Esophagus muscularis mucosa (tissue), 4 donors: ENCODE data around the gene TRPV3. TPM values are rescaled to one million over a fixed set of nuclear protein-coding genes. Genes with fewer than 3 reads are reported as not detected.
"Not testable (repeated sequence)": the region's sequence is repeated elsewhere in the genome, so short reads cannot be mapped to it uniquely, and the experiment has no call there.

Experiments used
- DNase-seq: peaks from one replicate; pipeline ENCODE4 v3.0.0-alpha.2; 2017; ENCODE audit errors: extremely low spot score
- H3K27ac ChIP-seq, 4 donors: fragments of 200-600 bp; sonication (generic); replicated peaks in 1 of 4; 1 replicate in 3 of 4; 2 replicates in 1 of 4; pipeline ENCODE4 v1.5.1; 2016 to 2019; ENCODE audit warnings: mild to moderate bottlenecking in 1 of 4
- H3K27me3 ChIP-seq, 4 donors: fragments of 200-600 bp; sonication (generic); one replicate each; pipeline versions ENCODE4 v1.5.1 to v1.6.0; 2016 to 2019
- H3K36me3 ChIP-seq, 4 donors: fragments of 200-600 bp; sonication (generic); one replicate each; pipeline ENCODE4 v1.5.1; 2016 to 2019
- H3K4me1 ChIP-seq, 4 donors: fragments of 200-600 bp; sonication (generic); one replicate each; pipeline ENCODE4 v1.5.1; 2016 to 2019
- H3K4me3 ChIP-seq, 4 donors: fragments of 200-600 bp; sonication (generic); 1 replicate in 2 of 4; 2 replicates in 2 of 4; pipeline ENCODE4 v1.5.1; 2016 to 2019; ENCODE audit warnings: mild to moderate bottlenecking in 4 of 4, moderate library complexity in 1 of 4
- H3K9me3 ChIP-seq, 4 donors: fragments of 200-600 bp; sonication (generic); 1 replicate in 3 of 4; 2 replicates in 1 of 4; pipeline ENCODE4 v1.5.1; 2016 to 2019
- EP300 ChIP-seq: sonication (generic); formaldehyde crosslinking; IDR thresholded peaks from one replicate; pipeline ENCODE4 v1.6.1; 2017; ENCODE audit warnings: antibody characterized with exemption
- POLR2A ChIP-seq: fragments of 450-650 bp; IDR thresholded peaks from one replicate; pipeline ENCODE4 v1.6.1; 2017; ENCODE audit warnings: antibody characterized with exemption, moderate library complexity, mild to moderate bottlenecking, low read depth
- POLR2AphosphoS5 ChIP-seq, 2 donors: sonication (generic); formaldehyde crosslinking; IDR thresholded peaks; one replicate each; pipeline ENCODE4 v1.6.1; 2017; ENCODE audit warnings: antibody characterized with exemption in 2 of 2
- WGBS: methylation state at CpG from one replicate; pipeline ENCODE4 v1.1.5; 2018; 5-methylcytosine and 5-hydroxymethylcytosine counted together
- intact Hi-C: fragments of 100-400 bp; cut with DNase I; formaldehyde crosslinking; loops from one replicate; pipeline ENCODE4 v1.15.1; 2023
- total RNA-seq, 4 donors: library from RNA; depleted of rRNA; stranded (reverse); fragments of >200 nt; gene quantifications; one replicate each; pipeline versions ENCODE4 v1.1.0 to v1.2.1, GENCODE V29; 2016
- TF ChIP-seq, protein P1 (sequence below), 3 experiments: fragments of 200-600 bp in 2 of 3; fragments of 450-650 bp in 1 of 3; sonication (generic) in 2 of 3; IDR thresholded peaks; one replicate each; pipeline ENCODE4 v1.5.1; 2017 to 2019; ENCODE audit warnings: antibody characterized with exemption in 3 of 3, mild to moderate bottlenecking in 2 of 3, moderate library complexity in 1 of 3

TRPV3 gene
- total RNA-seq, 4 donors from 2014 or later, result 0.26 to 0.83 (median 0.45) TPM

DNA sequence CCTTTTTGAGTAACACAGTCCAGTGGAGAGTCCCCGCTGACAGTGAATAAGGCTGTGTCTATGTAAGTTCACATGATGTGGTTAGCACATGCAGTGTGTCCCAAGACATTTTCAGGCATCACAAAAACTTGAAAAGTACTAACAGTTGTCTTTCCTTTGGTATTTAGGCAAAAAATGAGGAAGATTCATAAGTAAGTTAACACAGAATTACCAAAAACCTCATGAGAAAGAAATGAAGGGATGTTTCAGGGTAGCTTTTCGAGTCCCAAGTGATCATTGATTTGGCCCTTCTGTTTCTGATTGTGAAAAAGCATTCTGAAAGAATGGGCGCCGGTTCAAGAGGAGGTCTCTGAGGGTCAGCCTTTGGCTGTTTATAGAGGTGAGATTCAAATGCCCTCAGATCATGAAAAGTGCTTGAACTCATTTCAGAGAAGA lies 82.3 kb downstream of the TRPV3 start:
- no peak for TF ChIP-seq EP300
- TF ChIP-seq POLR2AphosphoS5 (IDR thresholded peaks at IDR 0.05), result no peak
- no peak for TF ChIP-seq POLR2A
- TF ChIP-seq, protein P1, sequence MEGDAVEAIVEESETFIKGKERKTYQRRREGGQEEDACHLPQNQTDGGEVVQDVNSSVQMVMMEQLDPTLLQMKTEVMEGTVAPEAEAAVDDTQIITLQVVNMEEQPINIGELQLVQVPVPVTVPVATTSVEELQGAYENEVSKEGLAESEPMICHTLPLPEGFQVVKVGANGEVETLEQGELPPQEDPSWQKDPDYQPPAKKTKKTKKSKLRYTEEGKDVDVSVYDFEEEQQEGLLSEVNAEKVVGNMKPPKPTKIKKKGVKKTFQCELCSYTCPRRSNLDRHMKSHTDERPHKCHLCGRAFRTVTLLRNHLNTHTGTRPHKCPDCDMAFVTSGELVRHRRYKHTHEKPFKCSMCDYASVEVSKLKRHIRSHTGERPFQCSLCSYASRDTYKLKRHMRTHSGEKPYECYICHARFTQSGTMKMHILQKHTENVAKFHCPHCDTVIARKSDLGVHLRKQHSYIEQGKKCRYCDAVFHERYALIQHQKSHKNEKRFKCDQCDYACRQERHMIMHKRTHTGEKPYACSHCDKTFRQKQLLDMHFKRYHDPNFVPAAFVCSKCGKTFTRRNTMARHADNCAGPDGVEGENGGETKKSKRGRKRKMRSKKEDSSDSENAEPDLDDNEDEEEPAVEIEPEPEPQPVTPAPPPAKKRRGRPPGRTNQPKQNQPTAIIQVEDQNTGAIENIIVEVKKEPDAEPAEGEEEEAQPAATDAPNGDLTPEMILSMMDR (IDR thresholded peaks at IDR 0.05), result no peak
- intact Hi-C loops, result no loop called here
- Histone ChIP-seq H3K4me3 (peak overlapping the region in 1 of 4 donors; percentile 45), H3K27me3 (no peaks in the 10 kb centered on the region), H3K4me1 (no peaks in the 10 kb centered on the region), H3K36me3 (no peaks in the 10 kb centered on the region), H3K9me3 (no peaks in the 10 kb centered on the region), H3K27ac (peak overlapping the region in 3 of 4 donors; percentile 36 to 52 (median 49))
- 40% methylated on average over 4 of the region's 4 CpGs for WGBS
- no peak for DNase-seq

DNA sequence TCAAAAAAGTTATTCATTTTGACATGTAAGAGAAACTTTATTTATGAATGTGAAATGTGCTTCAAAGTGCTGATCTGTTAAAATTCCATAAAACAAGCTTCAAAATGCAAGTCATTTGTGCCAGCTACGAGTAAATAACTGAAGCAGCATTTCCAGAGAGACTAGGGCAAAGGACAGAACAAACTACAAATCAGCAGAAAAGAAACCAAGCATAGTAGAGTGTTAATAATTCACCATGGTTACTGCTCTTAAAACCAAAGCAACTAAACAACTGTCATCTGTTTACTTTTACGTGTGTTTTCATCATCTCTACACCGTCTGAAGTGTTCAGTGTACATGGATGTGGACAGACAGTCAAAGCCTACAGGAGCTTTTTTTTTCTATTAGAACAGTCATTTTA lies 83.4 kb downstream of the TRPV3 start:
- no peaks in the 10 kb centered on the region for H3K9me3 ChIP-seq
- intact Hi-C loops, result no loop called here
- TF ChIP-seq, protein P1 (IDR thresholded peaks at IDR 0.05), result no peak
- TF ChIP-seq EP300, result no peak
- TF ChIP-seq POLR2A, result no peak
- no peak for TF ChIP-seq POLR2AphosphoS5 (IDR thresholded peaks at IDR 0.05)
- H3K36me3 ChIP-seq, result no peaks in the 10 kb centered on the region
- no peaks in the 10 kb centered on the region for H3K27me3 ChIP-seq
- no peak overlapping the region for H3K4me3 ChIP-seq
- peak overlapping the region in 1 of 4 donors; percentile 3 for H3K27ac ChIP-seq
- no peak for DNase-seq
- H3K4me1 ChIP-seq, result no peaks in the 10 kb centered on the region
- 33% methylated on average over 3 of the region's 3 CpGs for WGBS

DNA sequence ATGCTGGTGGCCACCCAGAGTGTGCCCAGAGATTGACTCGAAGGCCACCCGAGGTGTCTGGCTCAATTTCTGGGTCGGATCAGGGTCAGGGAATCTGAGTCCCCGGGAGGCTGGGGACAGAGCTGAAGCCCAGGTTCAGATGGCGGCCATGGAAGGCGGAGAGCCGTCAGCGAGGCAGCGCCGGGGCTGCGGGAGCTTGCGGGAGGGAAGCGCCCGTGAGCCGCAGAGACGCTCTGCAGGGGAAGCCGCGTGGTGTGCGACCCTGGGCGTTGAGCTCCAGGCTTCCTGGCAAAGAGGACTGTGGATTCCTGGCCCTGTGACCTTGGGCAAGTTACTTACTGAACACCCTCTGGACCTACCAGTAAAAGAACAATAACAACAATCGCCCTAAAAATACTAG lies 85.5 kb downstream of the TRPV3 start:
- Histone ChIP-seq H3K27ac (no peak overlapping the region), H3K4me3 (no peak overlapping the region), H3K27me3 (no peaks in the 10 kb centered on the region), H3K36me3 (no peaks in the 10 kb centered on the region), H3K4me1 (no peaks in the 10 kb centered on the region), H3K9me3 (no peaks in the 10 kb centered on the region)
- DNase-seq, result no peak
- WGBS, result 91% methylated on average over 19 of the region's 21 CpGs
- TF ChIP-seq EP300, result no peak
- no peak for TF ChIP-seq POLR2A
- no peak for TF ChIP-seq POLR2AphosphoS5 (IDR thresholded peaks at IDR 0.05)
- TF ChIP-seq, protein P1 (IDR thresholded peaks at IDR 0.05), result no peak
- intact Hi-C loops, result no loop called here

DNA sequence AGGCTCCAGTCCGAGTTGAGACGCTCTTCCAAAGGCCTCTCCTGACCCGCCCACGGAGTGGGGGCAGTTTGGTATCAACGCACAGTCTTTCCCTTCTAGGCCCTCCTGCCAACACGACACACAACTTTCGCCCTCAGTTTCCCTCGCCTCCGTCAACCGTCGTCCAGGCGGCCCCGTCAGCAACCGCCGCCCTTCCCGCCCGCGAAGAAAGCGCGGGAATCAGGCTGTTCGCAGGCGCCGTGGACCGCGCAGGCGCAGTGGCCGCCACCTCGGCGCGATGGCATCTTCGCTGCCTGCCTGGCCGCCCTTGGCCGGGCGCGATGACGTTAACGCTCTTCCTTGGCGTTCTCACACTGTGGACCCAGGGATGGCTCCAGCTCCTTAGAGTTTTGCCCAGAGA lies 86.0 kb downstream of the TRPV3 start, which contains the start of gene SPATA22:
TSS of gene SPATA22 (minus strand) at position 221 of the 400 bp plus-strand sequence. CDS start 2,494 bp downstream, outside the sequence.
- DNase-seq, result no peak
- no peak within 1 kb of the TSS for H3K4me3 ChIP-seq
- peaks cover 0 to 3% (median 0%) of the 10 kb centered on the region in 4 donors for H3K27me3 ChIP-seq
- intact Hi-C loops, result no loop called here
- no peaks in the 10 kb centered on the region for H3K4me1 ChIP-seq
- H3K36me3 ChIP-seq, result no peaks in the 10 kb centered on the region
- TF ChIP-seq POLR2A (no peak), EP300 (no peak)
- no peaks in the 10 kb centered on the region for H3K9me3 ChIP-seq
- WGBS, result 97% methylated on average over 38 of the region's 38 CpGs
- no peak within 1 kb of the TSS for H3K27ac ChIP-seq

DNA sequence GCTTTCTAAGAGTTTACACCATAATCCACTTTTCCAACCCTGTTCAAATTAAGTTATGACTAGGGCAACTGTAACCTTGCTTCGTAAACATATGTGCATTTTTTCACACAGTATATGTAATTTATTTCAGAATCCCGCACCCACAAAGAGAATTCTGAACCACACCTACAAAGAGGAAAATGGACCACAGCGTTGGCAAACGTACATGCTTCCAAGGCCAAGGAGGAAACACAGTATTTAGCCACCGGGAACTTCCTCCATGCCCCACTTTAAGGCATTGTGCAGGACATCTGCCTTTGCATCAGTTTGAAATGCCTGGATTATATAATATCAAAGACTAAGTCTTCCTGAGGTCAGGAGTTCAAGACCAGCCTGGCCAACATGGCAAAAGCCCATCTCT lies 88.1 kb downstream of the TRPV3 start:
- Histone ChIP-seq H3K9me3 (no peaks in the 10 kb centered on the region), H3K27ac (no peak overlapping the region), H3K4me1 (no peaks in the 10 kb centered on the region), H3K27me3 (peaks cover 0 to 4% (median 0%) of the 10 kb centered on the region in 4 donors), H3K36me3 (no peaks in the 10 kb centered on the region), H3K4me3 (no peak overlapping the region)
- DNase-seq, result no peak
- intact Hi-C loops, result no loop called here
- 64% methylated on average over 5 of the region's 5 CpGs for WGBS
- TF ChIP-seq POLR2A (no peak), POLR2AphosphoS5 (IDR thresholded peaks at IDR 0.05) (no peak), EP300 (no peak)
- TF ChIP-seq, protein P1 (IDR thresholded peaks at IDR 0.05), result no peak

DNA sequence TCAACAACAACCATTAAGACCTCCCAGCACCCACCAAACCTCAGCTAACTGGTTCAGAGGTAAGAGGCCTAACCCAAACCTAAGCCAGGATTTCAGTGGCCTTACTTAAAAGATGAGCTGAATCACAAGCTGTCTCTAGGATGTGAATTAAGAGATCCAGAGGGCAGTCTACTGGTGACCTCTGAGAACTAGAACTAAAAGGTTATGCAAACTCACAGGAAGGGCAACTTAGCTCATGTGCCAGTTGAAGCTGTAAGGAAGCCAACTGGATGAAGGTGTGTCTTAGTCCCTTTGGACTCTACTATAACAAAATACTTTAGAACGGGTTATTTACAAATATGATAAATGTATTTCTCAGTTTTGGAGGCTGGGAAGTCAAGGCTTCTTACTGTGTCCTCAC lies 91.3 kb downstream of the TRPV3 start:
- H3K4me1 ChIP-seq, H3K4me3 ChIP-seq, H3K27ac ChIP-seq, H3K27me3 ChIP-seq, H3K36me3 ChIP-seq, DNase-seq, intact Hi-C loops, H3K9me3 ChIP-seq: not testable (repeated sequence)
- WGBS, result 71% methylated on average over 1 of the region's 1 CpG
